Activated T-cell treated with anti-CD3 and anti-CD28 coated beads, Interleukin-2, amount 50 U/mL, for 72 hours (primary cell): ENCODE data around the gene PKHD1. TPM values are rescaled to one million over a fixed set of nuclear protein-coding genes. Genes with fewer than 3 reads are reported as not detected.

Experiments used
- ATAC-seq, 2 donors: fragments of 150-1000 bp; cut with Tn5 transposase; replicated peaks in 1 of 2; 2 replicates each; pipeline ENCODE4 v1.10.0; 2021; ENCODE audit warnings: moderate library complexity in 2 of 2, mild to moderate bottlenecking in 1 of 2
- DNase-seq, 2 donors: peaks; one replicate each; pipeline ENCODE4 v3.0.0; 2021 to 2022; ENCODE audit warnings: mixed read lengths in 1 of 2
- H3K27ac Mint-ChIP-seq: one replicate; pipeline ENCODE4 v1.8.0; 2022; ENCODE audit warnings: mild to moderate bottlenecking, moderate library complexity, mixed read lengths
- H3K27me3 Mint-ChIP-seq: one replicate; pipeline ENCODE4 v1.8.0; 2022; ENCODE audit warnings: low read depth, mixed read lengths
- H3K36me3 Mint-ChIP-seq, 2 donors: one replicate each; pipeline ENCODE4 v1.8.0; 2022; ENCODE audit warnings: mixed read lengths in 2 of 2, mild to moderate bottlenecking in 1 of 2; ENCODE audit not compliant: insufficient read depth in 2 of 2
- H3K4me1 Mint-ChIP-seq: one replicate; pipeline ENCODE4 v1.8.0; 2022; ENCODE audit warnings: low read depth, mixed read lengths
- H3K4me3 Mint-ChIP-seq, 2 donors: one replicate each; pipeline ENCODE4 v1.8.0; 2022; ENCODE audit warnings: mild to moderate bottlenecking in 2 of 2, mixed read lengths in 2 of 2, moderate library complexity in 2 of 2
- H3K9me3 Mint-ChIP-seq, 2 donors: one replicate each; pipeline ENCODE4 v1.8.0; 2022; ENCODE audit warnings: mixed read lengths in 2 of 2
- total RNA-seq, 2 donors: library from RNA; stranded (reverse); gene quantifications; one replicate each; pipeline ENCODE4 v1.2.3, GENCODE V29; 2022

PKHD1 gene
- total RNA-seq, 2 donors from 2014 or later, result 0.02 TPM

DNA sequence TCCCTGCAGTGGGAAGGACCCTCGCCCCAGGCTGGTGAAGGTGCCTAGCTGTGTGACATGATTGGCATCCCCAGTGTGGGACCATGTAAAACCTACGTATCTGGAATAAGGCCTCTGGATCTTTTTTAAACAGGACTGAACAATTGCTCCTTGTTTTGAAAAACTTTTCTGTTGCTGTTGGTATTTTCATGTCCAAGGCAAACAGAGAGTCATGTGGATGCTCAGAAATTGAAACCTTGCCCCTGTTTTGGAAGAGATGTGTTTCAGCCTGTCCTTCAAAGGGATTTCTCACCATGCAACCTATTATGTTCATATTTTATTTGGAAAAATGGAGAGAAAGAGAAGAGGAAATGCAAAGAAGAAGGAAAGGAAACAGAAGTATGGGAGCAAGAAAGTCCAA is 362.3 kb downstream of the PKHD1 start:
- Mint-ChIP-seq H3K9me3 (peaks cover 3 to 5% of the 10 kb centered on the region in 2 donors), H3K4me1 (no peaks in the 10 kb centered on the region), H3K27me3 (no peaks in the 10 kb centered on the region), H3K27ac (no peak overlapping the region), H3K36me3 (no peaks in the 10 kb centered on the region), H3K4me3 (no peak overlapping the region)
- DNase-seq, result no peak
- ATAC-seq, result no peak

DNA sequence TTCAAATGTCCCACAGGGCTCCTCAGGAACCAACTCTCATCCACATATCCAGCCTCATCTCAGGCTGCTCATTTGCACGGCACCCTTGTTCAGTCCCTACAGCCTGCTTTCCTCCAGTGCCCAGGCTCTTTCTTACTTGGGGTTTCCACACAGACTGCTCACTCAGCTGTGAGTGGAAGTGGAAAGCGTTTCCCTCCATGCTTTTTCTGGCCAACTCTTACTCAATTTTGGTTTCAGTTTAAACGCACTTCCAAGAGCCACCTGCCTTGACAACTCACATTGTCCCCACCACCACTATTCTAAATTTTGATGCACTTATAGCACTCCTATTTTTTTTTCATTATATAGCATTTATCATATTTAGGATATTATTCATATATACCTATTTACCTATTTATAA is 367.1 kb downstream of the PKHD1 start:
- H3K9me3 Mint-ChIP-seq, result peaks cover 3 to 6% of the 10 kb centered on the region in 2 donors
- ATAC-seq (no peak), DNase-seq (no peak)
- H3K36me3 Mint-ChIP-seq, result no peaks in the 10 kb centered on the region
- H3K27me3 Mint-ChIP-seq, result no peaks in the 10 kb centered on the region
- no peaks in the 10 kb centered on the region for H3K4me1 Mint-ChIP-seq
- H3K4me3 Mint-ChIP-seq, result no peak overlapping the region
- H3K27ac Mint-ChIP-seq, result no peak overlapping the region

DNA sequence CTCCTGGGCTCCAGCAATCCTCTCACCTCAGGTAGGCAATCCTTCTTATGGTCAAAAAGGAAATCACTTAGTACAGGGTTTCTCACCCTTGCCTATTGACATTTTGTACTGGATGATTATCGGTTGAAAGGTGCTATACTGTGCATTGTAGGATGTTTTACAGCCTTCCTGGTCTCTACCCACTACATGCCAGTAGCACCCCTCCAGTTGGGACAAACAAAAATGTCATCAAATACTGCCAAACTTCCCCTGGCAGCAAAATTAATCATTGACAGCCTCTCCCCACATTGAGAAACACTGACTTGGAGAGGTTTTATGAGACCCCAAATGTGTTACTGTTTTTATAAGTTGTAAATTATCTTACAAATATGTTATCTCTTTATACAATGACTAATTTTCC is 368.1 kb downstream of the PKHD1 start:
- H3K4me3 Mint-ChIP-seq, result no peak overlapping the region
- H3K27me3 Mint-ChIP-seq, result no peaks in the 10 kb centered on the region
- no peak overlapping the region for H3K27ac Mint-ChIP-seq
- ATAC-seq, result no peak
- no peaks in the 10 kb centered on the region for H3K4me1 Mint-ChIP-seq
- peaks cover 2 to 6% of the 10 kb centered on the region in 2 donors for H3K9me3 Mint-ChIP-seq
- no peak for DNase-seq
- no peaks in the 10 kb centered on the region for H3K36me3 Mint-ChIP-seq

DNA sequence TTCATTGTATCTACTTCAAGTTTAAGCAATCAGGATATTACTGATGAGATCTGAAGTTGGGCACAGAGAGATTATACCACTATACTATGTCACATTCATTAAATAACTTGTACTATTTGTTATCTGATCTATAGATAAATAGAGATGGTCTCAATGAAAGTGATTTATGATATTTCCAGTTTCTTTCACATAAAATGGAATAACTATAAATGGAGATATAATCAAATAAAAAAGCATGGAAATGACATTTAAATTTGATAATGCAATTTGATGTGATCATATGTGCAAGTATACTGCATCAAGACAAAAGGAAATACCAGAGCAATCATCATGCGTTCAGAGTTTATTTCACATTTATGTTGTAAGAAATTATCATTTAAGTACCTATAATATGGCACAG is 368.9 kb downstream of the PKHD1 start:
- ATAC-seq, result no peak
- DNase-seq, result no peak

DNA sequence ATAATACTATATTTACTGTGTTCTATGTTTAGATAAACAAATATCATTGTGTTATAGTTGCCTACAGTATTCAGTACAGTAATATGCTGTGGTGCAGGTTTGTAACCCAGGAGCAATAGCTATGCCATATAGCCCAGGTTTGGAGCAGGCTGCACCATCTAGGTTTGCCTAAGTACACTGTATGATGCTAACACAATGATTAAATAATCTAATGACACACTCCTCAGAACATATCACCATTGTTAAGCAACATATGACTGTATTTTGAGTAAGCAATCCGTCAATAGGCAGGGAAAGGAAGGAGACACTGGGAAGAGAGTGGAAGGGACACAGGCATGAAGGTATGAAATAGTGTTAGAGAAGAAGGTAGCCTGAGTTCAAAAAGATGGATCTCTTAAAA is 369.9 kb downstream of the PKHD1 start:
- Mint-ChIP-seq H3K4me3 (no peak overlapping the region), H3K4me1 (no peaks in the 10 kb centered on the region), H3K36me3 (no peaks in the 10 kb centered on the region), H3K27me3 (no peaks in the 10 kb centered on the region), H3K9me3 (peaks cover 2 to 6% of the 10 kb centered on the region in 2 donors), H3K27ac (no peak overlapping the region)
- DNase-seq (no peak), ATAC-seq (no peak)

More for the DNA sequence above, 368.9 kb downstream of the PKHD1 start:
- H3K9me3 Mint-ChIP-seq, result peaks cover 2 to 6% of the 10 kb centered on the region in 2 donors
- H3K27ac Mint-ChIP-seq, result no peak overlapping the region
- H3K27me3 Mint-ChIP-seq, result no peaks in the 10 kb centered on the region
- H3K4me1 Mint-ChIP-seq, result no peaks in the 10 kb centered on the region
- H3K4me3 Mint-ChIP-seq, result no peak overlapping the region
- H3K36me3 Mint-ChIP-seq, result no peaks in the 10 kb centered on the region

DNA sequence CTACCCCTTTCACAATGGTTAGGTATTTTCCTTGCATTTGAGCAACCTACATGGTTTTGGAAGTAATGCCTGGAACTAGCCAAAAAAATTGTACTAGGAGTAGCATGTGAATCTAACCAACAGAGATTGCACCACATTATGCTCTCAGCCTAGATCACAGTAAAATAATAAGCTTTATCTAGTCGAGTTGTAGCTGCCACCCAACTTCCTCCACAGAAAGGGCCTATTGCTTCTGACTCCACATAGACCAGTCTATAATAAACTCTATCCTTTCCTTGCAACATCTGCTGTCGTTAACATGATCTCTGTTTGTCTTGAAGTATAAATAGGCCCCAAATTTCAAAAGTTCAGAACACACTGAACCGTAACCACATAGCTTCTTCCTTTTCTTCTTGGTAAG is 375.5 kb downstream of the PKHD1 start:
- no peak for ATAC-seq

DNA sequence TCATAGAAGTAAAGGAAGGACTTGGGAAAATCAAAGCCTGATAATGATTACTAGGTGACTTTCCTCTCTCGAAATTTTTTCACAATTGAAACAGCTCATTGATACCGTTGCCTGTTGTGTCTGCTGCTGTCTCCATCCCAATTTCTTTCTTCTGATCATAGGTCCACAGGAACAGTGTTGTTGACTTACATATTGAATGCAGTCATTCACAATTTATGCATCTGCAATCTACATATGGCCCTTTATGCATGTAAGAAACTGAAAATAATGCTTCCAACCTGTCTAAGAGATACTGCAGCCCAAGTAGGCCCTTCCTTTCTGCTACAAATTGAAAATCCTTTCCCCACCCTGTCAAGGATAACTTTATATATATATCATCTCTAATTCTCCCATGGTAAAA is 381.3 kb downstream of the PKHD1 start:
- ATAC-seq (no peak), DNase-seq (no peak)
- H3K27ac Mint-ChIP-seq, result no peak overlapping the region
- H3K4me3 Mint-ChIP-seq, result no peak overlapping the region
- H3K4me1 Mint-ChIP-seq, result no peaks in the 10 kb centered on the region
- peaks cover 0 to 4% of the 10 kb centered on the region in 2 donors for H3K9me3 Mint-ChIP-seq
- H3K36me3 Mint-ChIP-seq, result no peaks in the 10 kb centered on the region
- peaks cover 6% of the 10 kb centered on the region for H3K27me3 Mint-ChIP-seq

More for the DNA sequence above, 375.5 kb downstream of the PKHD1 start:
- Mint-ChIP-seq H3K9me3 (peaks cover 0 to 8% of the 10 kb centered on the region in 2 donors), H3K36me3 (no peaks in the 10 kb centered on the region), H3K4me3 (no peak overlapping the region), H3K27me3 (peaks cover 6% of the 10 kb centered on the region), H3K27ac (no peak overlapping the region), H3K4me1 (no peaks in the 10 kb centered on the region)
- DNase-seq, result no peak

DNA sequence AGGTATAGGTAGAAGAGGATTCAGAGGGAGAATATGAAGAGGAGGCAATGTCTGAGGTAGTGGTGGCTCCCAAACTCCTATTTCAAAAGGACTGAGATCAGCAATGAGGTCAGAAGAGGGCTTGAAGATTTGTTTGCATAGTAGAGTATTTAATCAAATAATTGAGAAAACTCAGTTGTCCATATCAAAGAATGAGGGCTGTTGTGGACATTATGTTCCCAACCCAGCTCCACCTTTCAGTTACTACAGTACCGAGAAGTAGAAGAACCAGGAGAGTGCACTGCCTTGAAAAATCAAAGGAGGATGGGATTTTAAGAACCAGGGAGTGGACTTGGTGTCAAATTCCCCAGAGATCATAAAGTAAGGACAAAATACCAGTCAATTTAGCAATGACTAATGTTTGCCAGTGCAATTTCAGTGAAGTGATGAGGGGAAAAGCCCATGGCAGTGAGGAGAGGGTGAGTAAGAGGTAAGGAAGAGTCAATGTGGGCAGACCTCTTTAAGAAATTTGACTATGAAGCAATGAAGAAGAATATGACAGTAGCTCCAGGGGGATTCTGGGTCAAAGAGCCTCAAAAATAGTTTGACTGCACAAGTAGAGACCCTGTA is 382.4 kb downstream of the PKHD1 start:
- no peak overlapping the region for H3K27ac Mint-ChIP-seq
- no peak overlapping the region for H3K4me3 Mint-ChIP-seq
- peaks cover 0 to 4% of the 10 kb centered on the region in 2 donors for H3K9me3 Mint-ChIP-seq

DNA sequence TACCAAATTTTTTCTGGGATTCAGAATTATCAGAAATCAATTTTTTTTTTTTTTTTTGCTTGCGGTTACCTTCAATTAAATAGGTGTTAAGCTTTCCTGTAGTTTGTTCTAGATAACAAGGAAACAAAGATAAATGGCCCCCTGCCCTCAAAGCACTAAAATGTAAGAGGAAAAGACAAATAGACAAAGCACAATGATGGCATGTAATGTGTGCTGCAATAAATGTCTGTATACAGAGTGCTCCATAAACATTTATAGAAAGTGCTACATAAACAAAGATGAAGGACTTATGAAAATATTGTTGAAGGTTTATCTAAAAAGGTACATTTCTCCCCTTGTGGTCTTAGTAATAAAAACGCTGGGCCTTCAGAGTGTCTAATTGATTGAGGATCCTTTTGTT is 384.6 kb downstream of the PKHD1 start:
- Mint-ChIP-seq H3K36me3 (no peaks in the 10 kb centered on the region), H3K4me1 (no peaks in the 10 kb centered on the region), H3K27me3 (peaks cover 6% of the 10 kb centered on the region), H3K9me3 (peaks cover 0 to 4% of the 10 kb centered on the region in 2 donors), H3K4me3 (no peak overlapping the region), H3K27ac (no peak overlapping the region)
- DNase-seq, result no peak
- ATAC-seq, result no peak

More for the DNA sequence above, 382.4 kb downstream of the PKHD1 start:
- DNase-seq (no peak), ATAC-seq (no peak)
- peaks cover 6% of the 10 kb centered on the region for H3K27me3 Mint-ChIP-seq
- H3K36me3 Mint-ChIP-seq, result no peaks in the 10 kb centered on the region
- H3K4me1 Mint-ChIP-seq, result no peaks in the 10 kb centered on the region

DNA sequence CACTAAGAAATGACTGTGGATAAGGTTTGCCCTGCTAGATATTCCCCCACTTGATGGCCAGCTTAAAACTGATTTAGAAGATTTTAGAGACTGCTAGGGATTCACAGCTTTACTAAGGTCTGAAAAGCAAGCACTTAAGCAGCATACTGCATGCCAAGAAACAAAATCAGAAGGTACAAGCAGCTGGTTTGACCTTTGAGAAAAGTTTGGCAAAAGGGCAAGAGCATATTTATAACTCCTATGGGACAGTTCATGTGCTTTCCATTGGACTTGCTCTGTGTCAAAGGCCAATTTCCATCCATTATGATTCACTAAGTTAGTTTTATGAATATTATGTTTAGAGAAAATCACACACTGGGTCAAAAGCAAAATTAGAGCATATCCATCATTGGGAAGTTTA is 402.8 kb downstream of the PKHD1 start:
- no peak overlapping the region for H3K27ac Mint-ChIP-seq
- peaks cover 4 to 7% of the 10 kb centered on the region in 2 donors for H3K9me3 Mint-ChIP-seq
- no peaks in the 10 kb centered on the region for H3K36me3 Mint-ChIP-seq
- ATAC-seq (no peak), DNase-seq (no peak)
- no peaks in the 10 kb centered on the region for H3K4me1 Mint-ChIP-seq
- H3K4me3 Mint-ChIP-seq, result no peak overlapping the region
- H3K27me3 Mint-ChIP-seq, result no peaks in the 10 kb centered on the region

DNA sequence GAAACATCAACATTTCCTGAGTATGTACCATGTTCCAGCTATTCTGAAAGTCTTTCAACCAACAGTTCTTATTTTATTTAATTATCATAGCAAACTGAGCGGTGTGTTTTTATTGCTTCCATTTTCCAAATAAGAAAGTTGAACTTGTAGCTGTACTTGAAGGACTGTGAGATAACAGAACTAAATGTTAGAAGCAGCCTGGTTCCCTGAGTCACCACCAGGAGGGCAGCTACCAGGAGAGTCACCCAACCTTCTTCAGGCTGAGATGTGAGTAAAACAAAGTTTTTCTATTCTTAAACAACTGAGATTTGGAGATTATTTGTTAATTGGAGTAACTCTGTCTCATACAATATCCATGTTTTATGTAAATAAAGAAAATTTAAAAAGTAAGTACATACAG is 403.4 kb downstream of the PKHD1 start:
- no peaks in the 10 kb centered on the region for H3K4me1 Mint-ChIP-seq
- no peak overlapping the region for H3K27ac Mint-ChIP-seq
- DNase-seq (no peak), ATAC-seq (no peak)
- H3K9me3 Mint-ChIP-seq, result peaks cover under 1 to 4% of the 10 kb centered on the region in 2 donors
- no peaks in the 10 kb centered on the region for H3K36me3 Mint-ChIP-seq
- no peaks in the 10 kb centered on the region for H3K27me3 Mint-ChIP-seq
- H3K4me3 Mint-ChIP-seq, result no peak overlapping the region

DNA sequence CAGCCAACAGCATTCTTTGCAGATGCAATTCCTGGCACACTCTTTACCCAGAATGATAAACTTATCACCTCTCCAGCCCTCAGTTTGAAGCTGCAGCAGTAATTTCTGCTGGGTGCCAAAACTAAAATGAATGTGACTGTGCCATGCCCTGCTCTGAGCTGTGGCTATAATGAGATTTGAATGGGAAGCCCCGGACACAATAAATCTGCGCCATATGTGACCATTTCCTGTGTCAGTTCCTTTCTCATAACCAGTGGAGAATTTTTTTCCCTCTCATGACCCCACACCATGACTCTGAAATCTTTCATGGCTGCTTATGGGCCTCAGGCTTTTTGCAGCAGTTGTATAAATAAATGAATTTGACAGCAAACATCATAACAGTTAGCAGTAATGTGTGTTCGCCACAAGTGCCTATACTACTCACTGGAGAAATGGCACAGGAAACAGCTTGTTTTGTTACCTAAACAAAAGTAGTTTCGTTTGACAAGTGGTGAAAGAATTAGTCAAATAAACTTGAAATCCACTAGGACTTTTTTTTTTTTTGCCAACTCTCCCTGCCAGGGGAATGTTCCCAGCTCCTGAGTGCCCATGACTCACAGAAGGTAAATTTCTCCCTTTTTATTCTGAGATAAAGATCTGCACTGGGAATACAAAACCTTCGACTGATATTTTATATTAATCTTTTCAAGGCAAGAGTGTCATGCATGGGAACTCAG is 408.4 kb downstream of the PKHD1 start:
- DNase-seq (no peak), ATAC-seq (no peak)
- Mint-ChIP-seq H3K36me3 (no peaks in the 10 kb centered on the region), H3K9me3 (no peaks in the 10 kb centered on the region), H3K4me1 (no peaks in the 10 kb centered on the region), H3K27me3 (no peaks in the 10 kb centered on the region), H3K4me3 (no peak overlapping the region), H3K27ac (no peak overlapping the region)

DNA sequence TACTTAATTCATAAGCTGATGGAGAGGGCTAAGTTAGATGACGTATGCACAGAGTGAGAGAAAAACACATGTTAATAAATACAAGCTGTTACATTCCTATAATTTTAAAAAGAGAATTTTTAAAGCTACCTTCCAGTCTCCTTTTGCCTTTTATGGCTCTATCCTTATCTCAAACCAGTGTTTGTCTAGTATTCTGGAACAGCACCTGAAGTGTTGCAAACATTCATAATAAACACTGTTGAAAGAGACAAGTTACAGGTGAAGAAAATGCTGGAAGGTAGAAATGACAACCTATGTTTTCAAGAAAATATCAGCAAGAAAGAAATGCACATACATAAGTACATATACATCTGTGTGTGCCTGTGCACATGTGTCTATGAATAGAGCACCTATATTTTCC is 409.1 kb downstream of the PKHD1 start:
- Mint-ChIP-seq H3K9me3 (no peaks in the 10 kb centered on the region), H3K4me1 (no peaks in the 10 kb centered on the region), H3K27ac (no peak overlapping the region), H3K27me3 (no peaks in the 10 kb centered on the region), H3K4me3 (no peak overlapping the region), H3K36me3 (no peaks in the 10 kb centered on the region)
- no peak for DNase-seq
- no peak for ATAC-seq

DNA sequence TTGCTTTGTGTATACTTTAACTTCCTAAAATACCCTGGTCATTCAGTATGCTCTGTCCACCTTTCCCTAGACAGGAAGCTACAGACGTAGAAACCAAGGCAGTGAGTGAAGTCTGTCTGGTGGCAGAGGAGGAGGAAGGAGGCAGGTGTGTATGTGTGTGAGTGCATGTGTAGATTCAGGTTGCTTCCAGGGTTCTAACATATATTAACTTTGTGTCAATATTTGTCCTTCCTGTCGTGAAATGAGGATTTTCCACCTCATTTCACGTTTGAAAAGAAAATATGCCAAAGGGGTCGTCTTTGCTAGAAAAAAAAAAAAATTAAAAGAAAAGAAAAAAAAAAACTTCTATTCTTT is 411.5 kb downstream of the PKHD1 start:
- Mint-ChIP-seq H3K4me3 (no peak overlapping the region), H3K36me3 (no peaks in the 10 kb centered on the region), H3K27ac (no peak overlapping the region), H3K4me1 (no peaks in the 10 kb centered on the region), H3K27me3 (no peaks in the 10 kb centered on the region), H3K9me3 (no peaks in the 10 kb centered on the region)
- DNase-seq, result no peak
- no peak for ATAC-seq
